ENCODE data around the gene TTC21A. TPM values are rescaled to one million over a fixed set of nuclear protein-coding genes. Genes with fewer than 3 reads are reported as not detected.

TTC21A gene
- total RNA-seq, 1 experiment from 2014 or later, result 9.5 TPM

- H3K4me1 ChIP-seq (replicated peaks; ENCODE audit: insufficient read depth), result peaks cover 44% of the 10 kb centered on the region
- ChIA-PET CTCF (no interaction called here), POLR2A (ENCODE audit: unreplicated experiment) (no interaction called here)
- H3K27ac ChIP-seq, result no peak overlapping the region
- H3K9me3 ChIP-seq (ENCODE audit: insufficient read depth, low read depth), result no peaks in the 10 kb centered on the region
- H3K4me3 ChIP-seq, result no peak overlapping the region
- intact Hi-C loops (cut with micrococcal nuclease; ENCODE audit: unreplicated experiment), result no loop called here
- H3K36me3 ChIP-seq (ENCODE audit: low read depth), result no peaks in the 10 kb centered on the region
- DNase-seq, result no peak
- H3F3A ChIP-seq (ENCODE audit: insufficient read depth, low read depth), result peaks cover 34% of the 10 kb centered on the region
- no peaks in the 10 kb centered on the region for H3K79me2 ChIP-seq (ENCODE audit: low read depth)
- H3K27me3 ChIP-seq (ENCODE audit: insufficient read depth, low read depth), result no peaks in the 10 kb centered on the region
- H2AFZ ChIP-seq, result no peak overlapping the region
- H4K20me1 ChIP-seq (ENCODE audit: insufficient read depth), result no peaks in the 10 kb centered on the region
- no peak overlapping the region for H3K4me2 ChIP-seq
- no TSS peak for BruUV-seq (replicated peaks)
- TF ChIP-seq CTCF (conservative IDR thresholded peaks at IDR 0.05) (no peak), EZH2 (IDR thresholded peaks at IDR 0.05; ENCODE audit: low read depth) (no peak)
- no peaks in the 10 kb centered on the region for H3K9me2 ChIP-seq (ENCODE audit: insufficient read depth)
These were observed 30.0 kb downstream of the TTC21A start for GRCh38 chr3:39137435-39137936.

GRCh38 chr3:39137991-39138803 lies 30.7 kb downstream of the TTC21A start:
- ChIA-PET CTCF (no interaction called here), POLR2A (ENCODE audit: unreplicated experiment) (no interaction called here)
- Histone ChIP-seq H3K27me3 (ENCODE audit: insufficient read depth, low read depth) (no peaks in the 10 kb centered on the region), H2AFZ (no peak overlapping the region), H3K9me2 (ENCODE audit: insufficient read depth) (no peaks in the 10 kb centered on the region), H3F3A (ENCODE audit: insufficient read depth, low read depth) (peaks cover 34% of the 10 kb centered on the region), H3K36me3 (ENCODE audit: low read depth) (no peaks in the 10 kb centered on the region), H3K27ac (no peak overlapping the region), H3K4me3 (no peak overlapping the region), H3K79me2 (ENCODE audit: low read depth) (0 out of 2 replicates have a peak, but pooled peaks cover 4% of the 10 kb centered on the region), H3K4me2 (no peak overlapping the region), H3K4me1 (replicated peaks; ENCODE audit: insufficient read depth) (peaks cover 44% of the 10 kb centered on the region), H3K9me3 (ENCODE audit: insufficient read depth, low read depth) (no peaks in the 10 kb centered on the region), H4K20me1 (ENCODE audit: insufficient read depth) (no peaks in the 10 kb centered on the region)
- intact Hi-C loops (cut with micrococcal nuclease; ENCODE audit: unreplicated experiment), result no loop called here
- no TSS peak for BruUV-seq (replicated peaks)
- no peak for DNase-seq
- TF ChIP-seq CTCF (conservative IDR thresholded peaks at IDR 0.05), result no peak
- TF ChIP-seq EZH2 (IDR thresholded peaks at IDR 0.05; ENCODE audit: low read depth), result no peak

- H3K36me3 ChIP-seq (ENCODE audit: low read depth), result no peaks in the 10 kb centered on the region
- TF ChIP-seq EZH2 (IDR thresholded peaks at IDR 0.05; ENCODE audit: low read depth) (no peak), CTCF (conservative IDR thresholded peaks at IDR 0.05) (no peak)
- H3K9me2 ChIP-seq (ENCODE audit: insufficient read depth), result no peaks in the 10 kb centered on the region
- 0 out of 2 replicates have a peak, but pooled peaks cover 5% of the 10 kb centered on the region for H3K79me2 ChIP-seq (ENCODE audit: low read depth)
- H3K9me3 ChIP-seq (ENCODE audit: insufficient read depth, low read depth), result no peaks in the 10 kb centered on the region
- H2AFZ ChIP-seq, result no peak overlapping the region
- BruUV-seq (replicated peaks), result no TSS peak
- H3K4me3 ChIP-seq, result no peak overlapping the region
- intact Hi-C loops (cut with micrococcal nuclease; ENCODE audit: unreplicated experiment), result no loop called here
- no peak for DNase-seq
- ChIA-PET CTCF (no interaction called here), POLR2A (ENCODE audit: unreplicated experiment) (no interaction called here)
- H3K4me1 ChIP-seq (replicated peaks; ENCODE audit: insufficient read depth), result peaks cover 44% of the 10 kb centered on the region
- H3F3A ChIP-seq (ENCODE audit: insufficient read depth, low read depth), result peaks cover 32% of the 10 kb centered on the region
- H3K27ac ChIP-seq, result no peak overlapping the region
- H4K20me1 ChIP-seq (ENCODE audit: insufficient read depth), result no peaks in the 10 kb centered on the region
- no peak overlapping the region for H3K4me2 ChIP-seq
- no peaks in the 10 kb centered on the region for H3K27me3 ChIP-seq (ENCODE audit: insufficient read depth, low read depth)
These were observed 31.4 kb downstream of the TTC21A start for GRCh38 chr3:39138804-39139415.

Measured in PC-9 (cell line).